DND-41 (cell line): ENCODE results near the gene DDX28.

Source experiments
- ATAC-seq: fragments of 200-7000 bp; cut with Tn5 transposase; 3 replicates; pipeline ENCODE4 v1.9.1; 2021; ENCODE audit warnings: low read depth; ENCODE audit not compliant: insufficient read depth
- DNase-seq: peaks from one replicate; pipeline ENCODE4 v3.0.0-alpha.2; 2020
- H2AFZ ChIP-seq: 2 replicates; pipeline ENCODE4 v1.6.0; 2012; ENCODE audit warnings: low read depth, low read length
- H3K27ac ChIP-seq: 2 replicates; pipeline ENCODE4 v1.5.1; 2012; ENCODE audit warnings: low read length, inconsistent platforms
- H3K27me3 ChIP-seq: fragments of 200-600 bp; sonication (generic); 2 replicates; pipeline ENCODE4 v1.6.0; 2012; ENCODE audit warnings: low read length, mild to moderate bottlenecking, inconsistent platforms; ENCODE audit not compliant: insufficient read depth, poor library complexity
- H3K36me3 ChIP-seq: 2 replicates; pipeline ENCODE4 v1.5.1; 2012; ENCODE audit warnings: low read length, inconsistent platforms; ENCODE audit not compliant: insufficient read depth
- H3K4me1 ChIP-seq: 2 replicates; pipeline ENCODE4 v1.5.1; 2012; ENCODE audit warnings: mild to moderate bottlenecking, low read length; ENCODE audit not compliant: insufficient read depth
- H3K4me2 ChIP-seq: 2 replicates; pipeline ENCODE4 v1.6.0; 2012; ENCODE audit warnings: mild to moderate bottlenecking, moderate library complexity, low read length, inconsistent platforms; ENCODE audit not compliant: insufficient read depth
- H3K4me3 ChIP-seq, 2 experiments: fragments of 200-600 bp in 1 of 2; shearing (Covaris generic) in 1 of 2; 2 replicates each; pipeline ENCODE4 v1.5.1; 2012 to 2016; ENCODE audit warnings: inconsistent platforms in 2 of 2, low read length in 2 of 2, mild to moderate bottlenecking in 2 of 2, low read depth in 1 of 2, moderate library complexity in 1 of 2
- H3K79me2 ChIP-seq: 2 replicates; pipeline ENCODE4 v1.6.0; 2012; ENCODE audit warnings: low read length, inconsistent platforms; ENCODE audit not compliant: insufficient read depth
- H3K9ac ChIP-seq: 2 replicates; pipeline ENCODE4 v1.6.0; 2012; ENCODE audit warnings: low read depth, mild to moderate bottlenecking, inconsistent platforms, low read length, moderate library complexity
- H3K9me3 ChIP-seq: 2 replicates; pipeline ENCODE4 v1.5.1; 2012; ENCODE audit warnings: low read length, moderate library complexity, mild to moderate bottlenecking, inconsistent platforms; ENCODE audit not compliant: insufficient read depth, severe bottlenecking
- H4K20me1 ChIP-seq: 2 replicates; pipeline ENCODE4 v1.6.0; 2012; ENCODE audit warnings: low read length; ENCODE audit not compliant: insufficient read depth
- CTCF ChIP-seq: IDR thresholded peaks from 2 replicates; pipeline ENCODE4 v1.5.1; 2012; ENCODE audit warnings: borderline replicate concordance, low read length, moderate library complexity, mild to moderate bottlenecking; ENCODE audit not compliant: poor library complexity, severe bottlenecking; ENCODE audit errors: extremely low read depth
- EZH2 ChIP-seq: IDR thresholded peaks from 3 replicates; pipeline ENCODE4 v1.6.1; 2012; ENCODE audit warnings: borderline replicate concordance, low read depth, mild to moderate bottlenecking, moderate library complexity, low read length, inconsistent platforms; ENCODE audit not compliant: severe bottlenecking

Gene DDX28

GRCh38 chr16:67987460-67988160 is 35.4 kb downstream of the DDX28 start:
- Histone ChIP-seq H3K9ac (no peak overlapping the region), H3K9me3 (no peaks in the 10 kb centered on the region), H3K4me2 (no peak overlapping the region), H3K4me3 (no peak overlapping the region), H4K20me1 (no peaks in the 10 kb centered on the region; the same call in 1 of the 2 replicates), H3K36me3 (no peaks in the 10 kb centered on the region), H3K79me2 (no peaks in the 10 kb centered on the region), H3K4me1 (peaks cover 24% of the 10 kb centered on the region), H3K27me3 (no peaks in the 10 kb centered on the region), H3K27ac (no peak overlapping the region), H2AFZ (no peak overlapping the region)
- TF ChIP-seq CTCF = no peak
- no peak for TF ChIP-seq EZH2
- no peak for ATAC-seq
- DNase-seq = no peak

GRCh38 chr16:67986949-67987348 is 36.1 kb downstream of the DDX28 start:
- Histone ChIP-seq H3K36me3 (no peaks in the 10 kb centered on the region), H3K27ac (no peak overlapping the region), H4K20me1 (no peaks in the 10 kb centered on the region; the same call in 1 of the 2 replicates), H3K79me2 (no peaks in the 10 kb centered on the region), H3K4me3 (no peak overlapping the region), H3K9me3 (no peaks in the 10 kb centered on the region), H3K27me3 (no peaks in the 10 kb centered on the region), H3K4me2 (no peak overlapping the region), H3K9ac (no peak overlapping the region), H3K4me1 (peaks cover 23% of the 10 kb centered on the region), H2AFZ (no peak overlapping the region)
- ATAC-seq (no peak), DNase-seq (no peak)
- TF ChIP-seq EZH2 (no peak), CTCF (no peak)

DNA sequence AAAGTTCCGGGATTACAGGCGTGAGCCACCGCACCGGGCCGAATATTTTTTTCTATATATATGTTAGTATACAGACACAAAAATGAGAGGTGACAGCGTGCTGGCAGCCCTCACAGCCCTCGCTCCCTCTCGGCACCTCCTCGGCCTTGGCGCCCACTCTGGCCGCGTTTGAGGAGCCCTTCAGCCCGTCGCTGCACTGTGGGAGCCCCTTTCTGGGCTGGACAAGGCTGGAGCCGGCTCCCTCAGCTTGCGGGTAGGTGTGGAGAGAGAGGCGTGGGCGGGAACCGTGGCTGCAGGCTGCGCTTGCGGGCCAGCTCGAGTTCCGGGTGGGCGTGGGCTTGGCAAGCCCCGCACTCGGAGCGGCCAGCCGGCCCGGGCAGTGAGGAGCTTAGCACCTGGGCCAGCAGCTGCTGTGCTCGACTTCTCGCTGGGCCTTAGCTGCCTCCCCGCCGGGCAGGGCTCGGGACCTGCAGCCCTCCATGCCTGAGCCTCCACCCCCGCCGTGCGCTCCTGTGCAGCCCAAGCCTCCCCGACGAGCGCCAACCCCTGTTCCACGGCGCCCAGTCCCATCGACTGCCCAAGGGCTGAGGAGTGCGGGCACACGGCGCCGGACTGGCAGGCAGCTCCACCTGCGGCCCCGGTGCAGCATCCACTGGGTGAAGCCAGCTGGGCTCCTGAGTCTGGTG is 40.9 kb downstream of the DDX28 start:
- TF ChIP-seq EZH2 (no peak), CTCF (no peak)
- no peaks in the 10 kb centered on the region for H4K20me1 ChIP-seq
- no peak for DNase-seq
- H3K9me3 ChIP-seq = no peaks in the 10 kb centered on the region
- H3K4me3 ChIP-seq = no peak overlapping the region
- no peak overlapping the region for H3K27ac ChIP-seq
- H3K4me2 ChIP-seq = no peak overlapping the region
- H3K4me1 ChIP-seq = peaks cover 23% of the 10 kb centered on the region
- no peaks in the 10 kb centered on the region for H3K36me3 ChIP-seq
- H3K27me3 ChIP-seq = no peaks in the 10 kb centered on the region
- ATAC-seq = no peak
- H3K79me2 ChIP-seq = no peaks in the 10 kb centered on the region
- no peak overlapping the region for H3K9ac ChIP-seq
- no peak overlapping the region for H2AFZ ChIP-seq
